H1 (cell line): Measurements from ENCODE around the gene DOHH. TPM values are rescaled to one million over a fixed set of nuclear protein-coding genes. Genes with fewer than 3 reads are reported as not detected.
A peak's percentile ranks its signal among the peaks of the same experiment; 100 is the strongest.

Experiments
- CTCF ChIA-PET: fragments of 300-600 bp; sonication (Branson Sonifier 250); formaldehyde crosslinking; loops from one replicate; lab custom pipeline; 2021; ENCODE audit not compliant: partially characterized antibody; lab: Charles Lee
- POLR2A ChIA-PET: fragments of 300-600 bp; sonication (Branson Sonifier 250); formaldehyde crosslinking; loops from one replicate; lab custom pipeline; 2021; ENCODE audit warnings: inconsistent platforms; ENCODE audit not compliant: partially characterized antibody; lab: Charles Lee
- DNase-seq, 2 experiments: peaks; one replicate each; pipeline versions ENCODE4 v3.0.0 to v3.0.0-alpha.2; 2010 to 2022; ENCODE audit warnings: low spot score in 2 of 2, low read depth in 1 of 2, mixed read lengths in 1 of 2
- FAIRE-seq: peaks from 2 replicates; lab custom pipeline; 2011; peaks lifted over from hg19 to GRCh38; lab: Jason Lieb, UNC
- H2AFZ ChIP-seq: 2 replicates; pipeline ENCODE4 v1.8.1; 2012; ENCODE audit warnings: low read length, inconsistent platforms
- H2AK5ac ChIP-seq: 2 replicates; pipeline ENCODE4 v1.6.1; 2013; ENCODE audit warnings: low read depth, low read length
- H2BK120ac ChIP-seq: replicated peaks from 2 replicates; pipeline ENCODE3; 2013; ENCODE audit warnings: low read depth, low read length, inconsistent platforms
- H2BK12ac ChIP-seq: 2 replicates; pipeline ENCODE4 v1.6.1; 2013; ENCODE audit warnings: low read depth, low read length
- H2BK15ac ChIP-seq: 2 replicates; pipeline ENCODE4 v1.6.1; 2013; ENCODE audit warnings: low read length
- H2BK20ac ChIP-seq: 2 replicates; pipeline ENCODE4 v1.6.1; 2013; ENCODE audit warnings: low read length
- H2BK5ac ChIP-seq: 2 replicates; pipeline ENCODE4 v1.6.1; 2013; ENCODE audit warnings: low read depth, low read length
- H3K14ac ChIP-seq: 2 replicates; pipeline ENCODE4 v1.6.1; 2013; ENCODE audit warnings: inconsistent platforms; ENCODE audit not compliant: insufficient read length
- H3K18ac ChIP-seq: 2 replicates; pipeline ENCODE4 v1.6.1; 2013; ENCODE audit warnings: low read length; ENCODE audit errors: extremely low read depth
- H3K23ac ChIP-seq: 2 replicates; pipeline ENCODE4 v1.6.1; 2013; ENCODE audit warnings: inconsistent platforms; ENCODE audit not compliant: insufficient read length
- H3K23me2 ChIP-seq: 2 replicates; pipeline ENCODE4 v1.6.1; 2013; ENCODE audit warnings: low read depth, low read length
- H3K27ac ChIP-seq: 2 replicates; pipeline ENCODE4 v1.6.1; 2011; ENCODE audit warnings: low read depth, low read length, inconsistent platforms
- H3K27me3 ChIP-seq, 4 experiments: replicated peaks in 1 of 4; 1 replicate in 1 of 4; 2 replicates in 3 of 4; pipeline versions ENCODE4 v1.6.1 to v1.8.1; 2011 to 2013; ENCODE audit warnings: low read length in 3 of 4, mild to moderate bottlenecking in 3 of 4, inconsistent platforms in 2 of 4, mixed read lengths in 2 of 4, moderate library complexity in 1 of 4; ENCODE audit not compliant: control insufficient read depth in 3 of 4, insufficient read depth in 3 of 4; ENCODE audit errors: extremely low read depth in 1 of 4
- H3K36me3 ChIP-seq, 4 experiments: 2 replicates each; pipeline versions ENCODE4 v1.6.1 to v1.8.1; 2011 to 2013; ENCODE audit warnings: mild to moderate bottlenecking in 4 of 4, low read length in 3 of 4, moderate library complexity in 2 of 4, control low read depth in 1 of 4, inconsistent platforms in 1 of 4; ENCODE audit not compliant: insufficient read depth in 4 of 4, control insufficient read depth in 2 of 4
- H3K4ac ChIP-seq: replicated peaks from 2 replicates; pipeline ENCODE3; 2013; ENCODE audit warnings: low read length, low read depth, mixed read lengths, inconsistent platforms; ENCODE audit not compliant: insufficient read length
- H3K4me1 ChIP-seq, 4 experiments: replicated peaks in 1 of 4; 1 replicate in 1 of 4; 2 replicates in 3 of 4; pipeline versions ENCODE4 v1.6.1 to v1.8.1; 2011 to 2013; ENCODE audit warnings: low read length in 3 of 4, inconsistent platforms in 2 of 4, mixed read lengths in 1 of 4; ENCODE audit not compliant: insufficient read depth in 4 of 4, control insufficient read depth in 3 of 4
- H3K4me2 ChIP-seq, 2 experiments: 2 replicates each; pipeline versions ENCODE4 v1.6.1 to v1.8.1; 2011 to 2013; ENCODE audit warnings: low read depth in 2 of 2, low read length in 2 of 2, control low read depth in 1 of 2, inconsistent platforms in 1 of 2, mild to moderate bottlenecking in 1 of 2; ENCODE audit not compliant: insufficient read depth in 1 of 2
- H3K4me3 ChIP-seq, 4 experiments: fragments of 200-600, 300-600 bp in 1 of 4; sonication (generic), shearing (Covaris generic), sonication (Bioruptor Twin) in 1 of 4; 2 replicates each; pipeline versions ENCODE4 v1.5.1 to v1.8.1; 2011 to 2016; ENCODE audit warnings: low read length in 4 of 4, low read depth in 3 of 4, control low read depth in 2 of 4, inconsistent platforms in 2 of 4, mild to moderate bottlenecking in 2 of 4, mixed read lengths in 1 of 4, moderate library complexity in 1 of 4; ENCODE audit not compliant: insufficient read depth in 2 of 4; ENCODE audit errors: extremely low read depth in 1 of 4
- H3K56ac ChIP-seq: replicated peaks from 2 replicates; pipeline ENCODE3; 2013; ENCODE audit warnings: low read depth, mild to moderate bottlenecking, mixed read lengths, low read length, inconsistent platforms; ENCODE audit not compliant: insufficient read length
- H3K79me1 ChIP-seq: 2 replicates; pipeline ENCODE4 v1.6.1; 2013; ENCODE audit warnings: low read depth, low read length, control low read depth
- H3K79me2 ChIP-seq, 2 experiments: 2 replicates each; pipeline versions ENCODE4 v1.6.1 to v1.8.1; 2012 to 2013; ENCODE audit warnings: low read length in 2 of 2, mild to moderate bottlenecking in 2 of 2, inconsistent platforms in 1 of 2; ENCODE audit not compliant: insufficient read depth in 2 of 2, control insufficient read depth in 1 of 2
- H3K9ac ChIP-seq, 4 experiments: replicated peaks in 1 of 4; 1 replicate in 1 of 4; 2 replicates in 3 of 4; pipeline versions ENCODE4 v1.6.1 to v1.8.1; 2011 to 2013; ENCODE audit warnings: low read depth in 3 of 4, low read length in 3 of 4, control low read depth in 2 of 4, mild to moderate bottlenecking in 2 of 4, moderate library complexity in 2 of 4, inconsistent platforms in 1 of 4; ENCODE audit errors: extremely low read depth in 1 of 4
- H3K9me3 ChIP-seq, 2 experiments: 2 replicates each; pipeline versions ENCODE4 v1.6.1 to v1.8.1; 2012 to 2013; ENCODE audit warnings: mild to moderate bottlenecking in 2 of 2, moderate library complexity in 2 of 2, control low read depth in 1 of 2, inconsistent platforms in 1 of 2, low read depth in 1 of 2, low read length in 1 of 2, mixed read lengths in 1 of 2; ENCODE audit not compliant: insufficient read depth in 2 of 2
- H4K20me1 ChIP-seq, 2 experiments: replicated peaks in 1 of 2; 2 replicates each; pipeline versions ENCODE3 to v1.8.1; 2011 to 2013; ENCODE audit warnings: inconsistent platforms in 2 of 2, low read length in 2 of 2, mild to moderate bottlenecking in 1 of 2; ENCODE audit not compliant: insufficient read depth in 2 of 2, control insufficient read depth in 1 of 2
- H4K5ac ChIP-seq: 2 replicates; pipeline ENCODE4 v1.6.1; 2013; ENCODE audit warnings: low read length, low read depth, mixed read lengths, inconsistent platforms; ENCODE audit not compliant: insufficient read length
- H4K8ac ChIP-seq: 2 replicates; pipeline ENCODE4 v1.8.0; 2013; ENCODE audit warnings: mild to moderate bottlenecking, moderate library complexity, low read length, inconsistent platforms; ENCODE audit not compliant: insufficient read depth; ENCODE audit errors: extremely low read depth
- H4K91ac ChIP-seq: replicated peaks from 2 replicates; pipeline ENCODE3; 2013; ENCODE audit warnings: low read length, mixed read lengths, inconsistent platforms; ENCODE audit not compliant: insufficient read length
- HDAC2 ChIP-seq, 2 experiments: fragments of 300-600 bp in 1 of 2; sonication (generic) in 1 of 2; IDR thresholded peaks; 2 replicates each; pipeline ENCODE4 v1.6.1; 2011 to 2012; ENCODE audit warnings: low read depth in 2 of 2, low read length in 2 of 2, mild to moderate bottlenecking in 2 of 2, moderate library complexity in 2 of 2, borderline replicate concordance in 1 of 2, inconsistent platforms in 1 of 2
- MAX ChIP-seq: IDR thresholded peaks from 2 replicates; pipeline ENCODE4 v1.6.1; 2012; ENCODE audit warnings: inconsistent platforms
- WGBS, 2 experiments: shearing (Covaris generic) in 1 of 2; methylation state at CpG; one replicate each; pipeline versions ENCODE4 v1.1.6 to v1.1.7; 2013 to 2015; ENCODE audit warnings: low lambda C conversion rate in 2 of 2, mixed read lengths in 2 of 2, inconsistent platforms in 1 of 2, low coverage in 1 of 2, missing lambda C conversion rate in 1 of 2; ENCODE audit not compliant: insufficient replicate concordance in 2 of 2, insufficient coverage in 1 of 2, insufficient read length in 1 of 2; ENCODE audit errors: extremely low coverage in 1 of 2, missing lambda C conversion rate in 1 of 2; 5-methylcytosine and 5-hydroxymethylcytosine counted together
- polyA plus RNA-seq, 7 experiments: library from polyadenylated mRNA; depleted of rRNA in 3 of 7; stranded (reverse) in 5 of 7; unstranded in 2 of 7; fragments of >200 nt in 5 of 7; fragments of 200-250 nt in 2 of 7; gene quantifications; 1 replicate in 5 of 7; 2 replicates in 1 of 7; 4 replicates in 1 of 7; pipeline versions ENCODE4 v1.2.1 to v1.2.3, GENCODE V29; 2011 to 2013; ENCODE audit warnings: missing spikeins in 2 of 7, mixed read lengths in 2 of 7
- total RNA-seq: library from RNA; stranded (reverse); fragmentation: NEBNext Ultra II Directional; extraction: Animal tissue kit (Norgen Biotek cat#: 25700); gene quantifications from 2 replicates; pipeline ENCODE4 v1.2.1, GENCODE V29; 2021
- TF ChIP-seq, protein P1 (sequence below): IDR thresholded peaks from 2 replicates; pipeline ENCODE4 v1.6.1; 2012; ENCODE audit warnings: low read length, inconsistent platforms

DOHH gene
- total and polyA plus RNA-seq, 2 of the 8 experiments (the other 6 are each of a cell fraction or from before 2014, with no cell fraction given) = 7.3 to 17.7 TPM

DNA sequence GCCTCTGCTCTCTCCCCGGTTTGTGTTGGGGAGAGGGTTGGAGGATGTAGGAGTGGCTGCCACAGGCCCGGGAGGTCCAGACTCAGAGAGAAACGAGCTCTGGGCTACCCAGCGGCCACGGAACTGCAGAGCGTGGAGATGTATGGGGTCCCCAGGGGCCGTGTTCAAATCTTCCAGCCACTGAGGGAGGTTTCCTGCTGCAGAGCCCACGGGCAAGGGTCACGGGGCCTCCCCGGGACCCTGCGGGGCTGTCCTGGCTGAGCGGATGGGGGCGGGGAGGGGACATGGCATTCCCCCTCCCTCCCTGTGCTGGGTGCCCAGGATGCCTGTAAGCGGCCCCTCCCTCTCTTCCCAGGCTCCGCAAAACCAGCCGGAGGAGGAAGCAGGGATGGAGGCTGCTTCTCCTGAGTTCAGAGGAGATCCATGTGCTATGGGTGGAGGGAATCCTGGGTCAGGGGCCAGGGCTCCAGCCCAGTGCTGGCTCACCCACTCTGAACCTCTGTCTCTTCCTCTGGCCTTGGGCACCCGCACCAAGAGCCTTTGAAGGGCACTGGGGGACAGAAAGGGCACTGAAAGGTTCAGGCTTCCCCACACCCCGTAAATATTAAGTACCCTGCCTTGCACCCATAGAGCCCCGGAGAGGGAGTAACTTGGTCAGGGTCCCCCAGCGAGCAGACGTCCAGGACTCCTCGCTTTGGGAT, 42.8 kb downstream of the DOHH start:
- no peaks in the 10 kb centered on the region for H3K79me2 ChIP-seq
- DNase-seq (no peak), FAIRE-seq (no peak)
- WGBS, 2 experiments = 35% methylated on average over 13 of the region's 22 CpGs; no CpG with 5 or more reads in 1 of the 2 experiments
- no peaks in the 10 kb centered on the region for H3K79me1 ChIP-seq
- H3K4me2 ChIP-seq = peak overlapping the region; percentile 23 to 43; a peak in 3 of 4 replicates
- peaks cover 0 to 24% (median 9%) of the 10 kb centered on the region in 4 experiments; a peak in 6 of 7 replicates for H3K4me1 ChIP-seq
- no peak overlapping the region for H2BK20ac ChIP-seq
- H4K20me1 ChIP-seq = peaks cover 3 to 10% of the 10 kb centered on the region in 2 experiments
- H2BK12ac ChIP-seq = no peak overlapping the region; the same call in 1 of the 2 replicates
- no peaks in the 10 kb centered on the region for H3K9me3 ChIP-seq
- H3K27ac ChIP-seq = no peak overlapping the region
- H3K23me2 ChIP-seq = peaks cover 4% of the 10 kb centered on the region; the same call in 1 of the 2 replicates
- no peak overlapping the region for H3K56ac ChIP-seq
- H3K9ac ChIP-seq = no peak overlapping the region
- no peak overlapping the region; a peak in 1 of 8 replicates for H3K4me3 ChIP-seq
- no peak overlapping the region for H4K5ac ChIP-seq
- POLR2A ChIA-PET = interaction anchor here (0.6 kb wide), 1 partner anchor 15 kb away, joined by 3 read pairs; no protein-coding TSS in a partner anchor
- 0 out of 2 replicates have a peak overlapping the region, but pooled peaks have one; percentile 15 for H2AK5ac ChIP-seq
- CTCF ChIA-PET = interaction anchor here (0.7 to 1.8 kb wide), 5 partner anchors 12 to 28 kb away, joined by 3 to 6 read pairs (median 5); no protein-coding TSS in a partner anchor
- TF ChIP-seq MAX = no peak
- TF ChIP-seq HDAC2 (IDR thresholded peaks at IDR 0.05; ENCODE audit: borderline replicate concordance in 1 of 2, low read depth in 2 of 2, low read length in 2 of 2) = no peak
- TF ChIP-seq, protein P1, sequence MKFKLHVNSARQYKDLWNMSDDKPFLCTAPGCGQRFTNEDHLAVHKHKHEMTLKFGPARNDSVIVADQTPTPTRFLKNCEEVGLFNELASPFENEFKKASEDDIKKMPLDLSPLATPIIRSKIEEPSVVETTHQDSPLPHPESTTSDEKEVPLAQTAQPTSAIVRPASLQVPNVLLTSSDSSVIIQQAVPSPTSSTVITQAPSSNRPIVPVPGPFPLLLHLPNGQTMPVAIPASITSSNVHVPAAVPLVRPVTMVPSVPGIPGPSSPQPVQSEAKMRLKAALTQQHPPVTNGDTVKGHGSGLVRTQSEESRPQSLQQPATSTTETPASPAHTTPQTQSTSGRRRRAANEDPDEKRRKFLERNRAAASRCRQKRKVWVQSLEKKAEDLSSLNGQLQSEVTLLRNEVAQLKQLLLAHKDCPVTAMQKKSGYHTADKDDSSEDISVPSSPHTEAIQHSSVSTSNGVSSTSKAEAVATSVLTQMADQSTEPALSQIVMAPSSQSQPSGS = no peak
- no peak overlapping the region for H4K8ac ChIP-seq
- no peak overlapping the region for H2AFZ ChIP-seq
- H4K91ac ChIP-seq = no peak overlapping the region
- no peak overlapping the region; the same call in 1 of the 2 replicates for H2BK5ac ChIP-seq
- no peak overlapping the region for H3K14ac ChIP-seq
- H3K23ac ChIP-seq = no peak overlapping the region
- no peak overlapping the region for H3K18ac ChIP-seq
- no peak overlapping the region for H3K4ac ChIP-seq
- no peaks in the 10 kb centered on the region for H3K36me3 ChIP-seq
- H2BK120ac ChIP-seq = no peak overlapping the region
- peaks cover 11 to 41% (median 31%) of the 10 kb centered on the region in 4 experiments for H3K27me3 ChIP-seq
- H2BK15ac ChIP-seq = no peak overlapping the region
